B cell (primary cell): Measurements from ENCODE around the gene SCARB1.

Experiments used
- CTCF ChIP-seq: fragments of 200-600 bp; IDR thresholded peaks from one replicate; pipeline ENCODE4 v1.8.0; 2022; ENCODE audit warnings: antibody characterized with exemption, mild to moderate bottlenecking
- EZH2 ChIP-seq: IDR thresholded peaks from 2 replicates; pipeline ENCODE4 v1.6.1; 2012; ENCODE audit warnings: borderline replicate concordance, low read depth, mild to moderate bottlenecking, moderate library complexity, low read length; ENCODE audit not compliant: insufficient read depth, poor library complexity, severe bottlenecking

- no peak for TF ChIP-seq CTCF
- TF ChIP-seq EZH2, result no peak
Measured at GRCh38 chr12:124751654-124752355, 111.9 kb downstream of the SCARB1 start.
